HCT116 (cell line): ENCODE measurements around the gene YAE1. TPM values are rescaled to one million over a fixed set of nuclear protein-coding genes. Genes with fewer than 3 reads are reported as not detected.

Experiments used
- ATAC-seq: fragments of 200-7000 bp; cut with Tn5 transposase; 2 replicates; pipeline ENCODE4 v1.9.1; 2020; ENCODE audit warnings: mild to moderate bottlenecking, moderate library complexity
- BruUV-seq: library from RNA; stranded (reverse); fragments of 400-500 nt; replicated peaks from 2 replicates; lab custom pipeline; 2021; lab: Mats Ljungman, UMichigan
- CTCF ChIA-PET: fragments of 300-600 bp; sonication (Branson Sonifier 250); formaldehyde crosslinking; loops from one replicate; lab custom pipeline; 2021; ENCODE audit warnings: antibody characterized with exemption; lab: Charles Lee
- POLR2A ChIA-PET: fragments of 300-600, 350-600 bp; sonication (Branson Sonifier 250); formaldehyde crosslinking; loops from one replicate; lab custom pipeline; 2021; ENCODE audit warnings: antibody characterized with exemption; lab: Charles Lee
- RAD21 ChIA-PET, 2 experiments: fragments of 300-600 bp; sonication (Branson Sonifier 250); formaldehyde crosslinking; loops; one replicate each; lab custom pipeline; 2023; ENCODE audit warnings: low total read pairs in 2 of 2; ENCODE audit not compliant: uncharacterized antibody in 2 of 2, unreplicated experiment in 2 of 2, low non-redundant PET in 1 of 2; lab: Charles Lee
- DNase-seq: peaks from one replicate; pipeline ENCODE4 v3.0.0-alpha.2; 2010; ENCODE audit warnings: low read depth, low spot score
- H2AFZ ChIP-seq: fragments of 200-600 bp; shearing (Covaris generic), sonication (generic); 2 replicates; pipeline ENCODE4 v1.6.1; 2017; ENCODE audit warnings: low read depth, mixed run types, mixed read lengths, antibody characterized with exemption, low read length; ENCODE audit not compliant: poor library complexity, severe bottlenecking
- H3K27ac ChIP-seq: 2 replicates; pipeline ENCODE4 v1.5.1; 2012; ENCODE audit warnings: low read depth, low read length
- H3K27me3 ChIP-seq: fragments of 200-600 bp; sonication (generic); 2 replicates; pipeline ENCODE4 v1.6.1; 2016; ENCODE audit warnings: mixed run types, low read length, mixed read lengths; ENCODE audit not compliant: insufficient read depth
- H3K36me3 ChIP-seq, 2 experiments: fragments of 200-500 bp in 1 of 2; fragments of 200-600 bp in 1 of 2; sonication (Bioruptor generic) in 1 of 2; sonication (generic) in 1 of 2; 2 replicates each; pipeline versions ENCODE4 v1.5.1 to v1.6.1; 2014 to 2016; ENCODE audit warnings: low read length in 2 of 2, inconsistent platforms in 1 of 2, mixed read lengths in 1 of 2, mixed run types in 1 of 2; ENCODE audit not compliant: insufficient read depth in 2 of 2, control insufficient read depth in 1 of 2
- H3K4me1 ChIP-seq, 2 experiments: fragments of 200-600 bp in 1 of 2; sonication (generic) in 1 of 2; 2 replicates each; pipeline versions ENCODE4 v1.5.1 to v1.6.1; 2012 to 2017; ENCODE audit warnings: low read length in 2 of 2, inconsistent platforms in 1 of 2, mild to moderate bottlenecking in 1 of 2, mixed read lengths in 1 of 2, mixed run types in 1 of 2, moderate library complexity in 1 of 2; ENCODE audit not compliant: insufficient read depth in 2 of 2, control insufficient read depth in 1 of 2
- H3K4me2 ChIP-seq: fragments of 200-600 bp; sonication (generic); 2 replicates; pipeline ENCODE4 v1.6.1; 2017; ENCODE audit warnings: mixed run types, low read length, mixed read lengths
- H3K4me3 ChIP-seq, 2 experiments: fragments of 200-600 bp in 1 of 2; sonication (generic) in 1 of 2; replicated peaks in 1 of 2; 2 replicates each; pipeline ENCODE4 v1.5.1; 2011 to 2016; ENCODE audit warnings: low read length in 2 of 2, control low read depth in 1 of 2, low read depth in 1 of 2, mild to moderate bottlenecking in 1 of 2, mixed read lengths in 1 of 2, mixed run types in 1 of 2
- H3K79me2 ChIP-seq: fragments of 200-600 bp; sonication (generic); 2 replicates; pipeline ENCODE4 v1.6.1; 2017; ENCODE audit warnings: mild to moderate bottlenecking, mixed run types, low read length, moderate library complexity, mixed read lengths; ENCODE audit not compliant: insufficient read depth
- H3K9ac ChIP-seq: fragments of 200-600 bp; sonication (generic); 2 replicates; pipeline ENCODE4 v1.6.1; 2016; ENCODE audit warnings: low read length, mixed read lengths
- H3K9me2 ChIP-seq: fragments of 200-600 bp; sonication (generic), shearing (Covaris generic); 2 replicates; pipeline ENCODE4 v1.6.1; 2017; ENCODE audit warnings: mixed run types, mild to moderate bottlenecking, moderate library complexity; ENCODE audit not compliant: insufficient read depth
- H3K9me3 ChIP-seq, 2 experiments: fragments of 200-500 bp in 1 of 2; fragments of 200-600 bp in 1 of 2; sonication (Bioruptor generic) in 1 of 2; sonication (generic) in 1 of 2; 2 replicates each; pipeline ENCODE4 v1.6.1; 2014 to 2017; ENCODE audit warnings: low read length in 2 of 2, mixed read lengths in 2 of 2, inconsistent platforms in 1 of 2, low read depth in 1 of 2, mild to moderate bottlenecking in 1 of 2, mixed run types in 1 of 2, moderate library complexity in 1 of 2; ENCODE audit not compliant: control insufficient read depth in 1 of 2, insufficient read depth in 1 of 2
- H4K20me1 ChIP-seq: fragments of 200-600 bp; sonication (generic), shearing (Covaris generic); 2 replicates; pipeline ENCODE4 v1.6.1; 2017; ENCODE audit warnings: mixed run types, mild to moderate bottlenecking, moderate library complexity; ENCODE audit not compliant: insufficient read depth
- ATF3 ChIP-seq: IDR thresholded peaks from 2 replicates; pipeline ENCODE4 v1.6.1; 2012
- CBX3 ChIP-seq: IDR thresholded peaks from 2 replicates; pipeline ENCODE4 v1.6.1; 2012; ENCODE audit warnings: low read depth
- CEBPB ChIP-seq: IDR thresholded peaks from 2 replicates; pipeline ENCODE4 v1.6.1; 2012; ENCODE audit warnings: low read depth
- CTCF ChIP-seq, 3 experiments: fragments of 200-600 bp in 1 of 3; sonication (generic) in 1 of 3; IDR thresholded peaks in 2 of 3; conservative IDR thresholded peaks in 1 of 3; 2 replicates each; pipeline ENCODE4 v1.5.1; 2012 to 2017; ENCODE audit warnings: low read depth in 2 of 3, low read length in 2 of 3, antibody characterized with exemption in 1 of 3, borderline replicate concordance in 1 of 3, control low read depth in 1 of 3, mild to moderate bottlenecking in 1 of 3, mixed read lengths in 1 of 3, mixed run types in 1 of 3, moderate library complexity in 1 of 3; ENCODE audit not compliant: insufficient read depth in 1 of 3
- EGR1 ChIP-seq: IDR thresholded peaks from 2 replicates; pipeline ENCODE4 v1.6.1; 2012; ENCODE audit warnings: low read depth
- JUND ChIP-seq: IDR thresholded peaks from 2 replicates; pipeline ENCODE4 v1.6.1; 2012
- MAX ChIP-seq: IDR thresholded peaks from 2 replicates; pipeline ENCODE4 v1.6.1; 2012
- POLR2A ChIP-seq: IDR thresholded peaks from 2 replicates; pipeline ENCODE4 v1.7.0; 2011; ENCODE audit warnings: borderline replicate concordance; ENCODE audit not compliant: insufficient read depth, insufficient read length; ENCODE audit errors: extremely low read depth
- POLR2AphosphoS5 ChIP-seq: IDR thresholded peaks from 2 replicates; pipeline ENCODE4 v1.6.1; 2011; ENCODE audit warnings: mild to moderate bottlenecking, low read depth, low read length, moderate library complexity
- RAD21 ChIP-seq: IDR thresholded peaks from 2 replicates; pipeline ENCODE4 v1.6.1; 2012; ENCODE audit warnings: low read depth, mild to moderate bottlenecking
- SIN3A ChIP-seq: IDR thresholded peaks from 2 replicates; pipeline ENCODE4 v1.6.1; 2012; ENCODE audit warnings: low read depth
- SRF ChIP-seq: IDR thresholded peaks from 2 replicates; pipeline ENCODE4 v1.6.1; 2012; ENCODE audit warnings: low read depth
- YY1 ChIP-seq: IDR thresholded peaks from 2 replicates; pipeline ENCODE4 v1.6.1; 2011; ENCODE audit warnings: low read length, low read depth, moderate library complexity, mild to moderate bottlenecking; ENCODE audit not compliant: insufficient replicate concordance; ENCODE audit errors: extremely low read depth
- ZFX ChIP-seq: fragments of 450-650 bp; IDR thresholded peaks from 2 replicates; pipeline ENCODE4 v1.6.1; 2017
- ZNF274 ChIP-seq: fragments of 200-500 bp; sonication (Bioruptor generic); IDR thresholded peaks from 2 replicates; pipeline ENCODE4 v1.6.1; 2014; ENCODE audit warnings: mild to moderate bottlenecking, low read depth, low read length, inconsistent platforms
- intact Hi-C: fragments of 100-400 bp; cut with micrococcal nuclease; formaldehyde crosslinking; loops from 2 replicates; pipeline ENCODE4 v1.10.0; 2022
- total RNA-seq: library from RNA; stranded (reverse); gene quantifications from one replicate; pipeline ENCODE4 v1.2.1, GENCODE V29; 2021; ENCODE audit not compliant: unreplicated experiment

The YAE1 gene
- total RNA-seq, 1 experiment from 2014 or later: 16.9 TPM

- ChIA-PET RAD21 (no interaction called here), POLR2A (no interaction called here), CTCF (no interaction called here)
- Histone ChIP-seq H3K79me2 (no peaks in the 10 kb centered on the region), H3K36me3 (no peaks in the 10 kb centered on the region), H3K4me3 (no peak overlapping the region), H3K27me3 (no peaks in the 10 kb centered on the region), H3K4me2 (no peak overlapping the region), H3K27ac (no peak overlapping the region), H4K20me1 (no peaks in the 10 kb centered on the region), H3K9ac (no peak overlapping the region), H3K9me2 (no peaks in the 10 kb centered on the region), H3K9me3 (no peaks in the 10 kb centered on the region), H2AFZ (no peak overlapping the region), H3K4me1 (peaks cover 3 to 4% of the 10 kb centered on the region in 2 experiments; a peak in 1 of 4 replicates)
- no TSS peak for BruUV-seq
- intact Hi-C loops: no loop called here
- DNase-seq (no peak), ATAC-seq (no peak)
- TF ChIP-seq RAD21: no peak
- TF ChIP-seq CEBPB: no peak
- no peak for TF ChIP-seq SRF
- no peak for TF ChIP-seq MAX
- TF ChIP-seq JUND: no peak
- no peak for TF ChIP-seq ZNF274
- TF ChIP-seq ZFX: no peak
- TF ChIP-seq YY1: no peak
- no peak for TF ChIP-seq POLR2AphosphoS5
- TF ChIP-seq SIN3A: no peak
- TF ChIP-seq CTCF (IDR thresholded peaks at IDR 0.05 in 2 of 3, conservative IDR thresholded peaks at IDR 0.05 in 1 of 3; ENCODE audit: borderline replicate concordance in 1 of 3, insufficient read depth in 1 of 3, low read depth in 2 of 3, low read length in 2 of 3): no peak
- no peak for TF ChIP-seq ATF3
- no peak for TF ChIP-seq CBX3
- TF ChIP-seq POLR2A: no peak
- TF ChIP-seq EGR1: no peak
These were observed 28.9 kb downstream of the YAE1 start for GRCh38 chr7:39594988-39595620.
